Hindlimb muscle (tissue), 1 donor: Measurements from ENCODE around the gene TMPRSS4. TPM values are rescaled to one million over a fixed set of nuclear protein-coding genes. Genes with fewer than 3 reads are reported as not detected.
"Not testable (repeated sequence)": the region's sequence is repeated elsewhere in the genome, so short reads cannot be mapped to it uniquely, and the experiment has no call there.

Experiments
- DNase-seq: peaks from one replicate; pipeline ENCODE4 v3.0.0-alpha.2; 2013
- polyA plus RNA-seq: library from polyadenylated mRNA; unstranded; fragments of 120-200 nt; gene quantifications from one replicate; pipeline ENCODE4 v1.2.1, GENCODE V29; 2013; ENCODE audit not compliant: insufficient read length

Gene TMPRSS4
- polyA plus RNA-seq, 1 donor, result 0.08 TPM

DNA sequence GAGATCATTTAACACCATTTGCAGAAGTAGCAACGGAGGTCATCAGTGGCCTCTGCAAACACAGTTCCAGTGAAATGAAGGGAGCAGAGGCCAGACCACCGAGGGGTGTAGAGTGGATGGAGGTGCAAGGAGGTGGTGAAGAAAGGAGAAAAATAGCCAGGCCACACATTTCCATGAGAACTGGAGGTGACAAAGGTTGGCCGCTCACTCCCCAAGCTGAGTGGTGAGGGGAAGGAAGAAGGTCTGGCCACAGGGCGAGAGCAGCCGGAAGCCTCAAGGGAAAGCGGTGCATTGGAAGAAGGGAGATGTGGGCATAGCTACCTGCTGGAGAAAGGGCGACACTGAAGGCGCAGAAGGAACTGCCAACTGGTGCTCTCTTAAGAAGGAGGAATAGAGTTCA lies 20.1 kb upstream of the TMPRSS4 start:
- DNase-seq, result no peak

DNA sequence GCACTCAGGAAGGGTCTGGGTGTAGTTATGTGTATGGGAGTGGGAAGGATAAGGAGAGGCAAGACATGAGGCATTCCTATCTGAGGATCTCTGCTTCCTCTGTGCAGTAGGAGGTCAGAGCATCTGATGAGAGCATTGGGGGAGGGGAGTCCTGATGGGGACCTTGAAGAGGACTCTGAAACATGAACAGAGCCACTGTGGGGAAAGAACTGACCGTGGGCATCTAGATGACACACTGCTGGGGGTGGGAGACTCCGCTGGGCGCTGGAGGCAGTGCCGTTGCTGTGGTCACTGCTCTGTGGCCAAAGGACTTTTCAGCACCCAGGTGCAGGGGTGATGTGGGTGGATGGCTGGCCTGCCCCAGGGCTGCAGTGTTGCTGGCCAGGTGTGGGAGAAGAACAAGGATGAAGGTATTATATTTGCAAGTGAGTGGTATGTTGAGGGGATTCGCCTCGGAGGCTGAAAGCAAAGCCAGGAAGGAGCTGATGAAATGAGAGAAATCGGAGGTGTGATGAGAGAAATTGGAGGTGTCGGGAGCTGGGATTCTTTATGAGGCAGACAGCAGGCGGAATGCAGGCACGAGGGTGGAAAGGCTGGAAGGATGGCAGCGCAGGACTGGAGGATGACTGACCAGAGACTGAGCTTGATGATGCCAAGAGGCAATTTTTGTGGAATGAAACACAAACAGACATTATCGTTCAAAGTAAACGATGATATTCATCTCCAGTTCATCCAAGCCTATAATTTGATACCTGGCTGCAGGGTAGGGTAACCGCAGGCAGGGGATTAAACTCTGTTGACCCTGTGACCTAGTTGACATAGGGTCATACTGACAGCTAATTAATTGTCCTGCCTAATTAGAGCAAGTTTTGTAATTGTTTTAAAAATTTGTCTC lies 19.4 kb upstream of the TMPRSS4 start:
- DNase-seq, result no peak

DNA sequence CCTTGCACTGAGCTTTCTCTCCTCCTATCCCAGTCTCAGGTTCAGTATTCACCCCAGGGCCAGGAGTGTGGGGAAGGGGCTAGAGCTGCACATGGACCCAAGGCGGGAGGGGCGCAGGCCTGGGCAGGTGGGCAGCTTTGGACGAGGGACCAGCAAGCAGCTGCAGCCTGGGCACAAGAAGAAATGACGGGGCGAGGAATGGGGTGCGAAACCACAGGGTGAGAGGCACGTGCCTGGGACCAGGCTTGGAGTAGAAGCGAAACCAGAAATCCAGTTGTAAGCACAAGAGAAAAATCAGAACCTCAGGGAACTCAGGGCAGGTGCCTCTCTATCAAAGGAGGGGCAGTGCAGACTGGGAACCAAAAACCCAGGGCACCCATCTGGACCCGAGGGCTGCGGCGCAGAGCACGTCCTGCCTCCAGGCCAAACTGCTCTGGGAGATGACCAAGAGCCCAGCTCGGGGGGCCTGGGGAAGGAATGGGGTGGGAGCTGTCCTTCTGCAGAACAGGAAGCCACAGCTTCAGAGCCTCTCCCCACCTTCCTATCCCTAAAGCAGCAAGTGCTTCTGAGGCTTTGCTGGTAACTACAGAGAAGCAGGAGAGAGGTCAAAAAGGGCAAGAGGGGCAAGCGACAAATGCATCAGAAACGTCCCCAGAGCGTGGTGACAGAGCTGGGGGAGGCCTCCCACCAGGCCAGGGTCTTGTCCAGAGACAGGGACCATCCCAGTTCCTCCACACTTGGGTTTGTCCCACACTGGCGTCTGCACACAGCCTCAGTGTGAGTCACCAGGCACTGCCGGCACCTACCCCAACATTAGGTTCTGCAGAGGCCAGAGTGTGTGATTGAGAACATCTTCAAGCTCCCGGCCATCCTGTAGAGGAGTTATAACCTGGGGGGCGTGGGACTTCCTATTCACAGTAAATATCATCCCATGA lies 18.3 kb upstream of the TMPRSS4 start:
- DNase-seq, result no peak

DNA sequence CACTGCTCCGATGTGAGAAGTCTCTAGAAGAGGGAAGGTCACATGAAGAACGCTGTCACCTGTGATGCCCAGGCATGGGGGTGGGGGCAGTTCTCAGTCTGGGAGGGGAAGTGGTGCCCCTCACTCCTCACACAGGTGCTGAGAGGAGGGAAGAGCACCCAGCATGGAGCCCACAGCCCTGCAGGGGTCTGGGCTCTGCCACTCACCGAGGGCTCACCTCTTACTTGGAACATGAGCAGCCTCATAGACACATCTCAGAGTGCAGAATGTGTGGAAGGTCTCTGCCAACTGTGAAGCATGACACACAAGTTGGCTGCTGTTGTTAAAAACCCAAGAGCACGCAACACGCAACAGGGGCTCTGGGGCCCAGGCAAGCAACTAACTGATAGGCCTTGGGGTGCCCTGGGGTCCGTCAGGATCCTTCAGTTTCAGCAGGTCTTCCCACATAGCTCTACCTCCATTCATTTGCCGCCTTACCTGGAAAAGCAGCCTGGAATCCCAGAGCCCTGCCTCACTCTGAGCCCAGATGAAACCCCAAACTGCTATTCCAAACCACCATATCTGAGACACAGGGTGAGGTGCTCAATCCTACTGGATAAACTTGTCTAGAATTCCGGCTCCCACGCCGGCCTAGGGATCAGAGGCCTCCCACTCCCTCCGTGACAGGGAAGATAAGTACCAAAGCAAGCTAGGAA lies 17.5 kb upstream of the TMPRSS4 start:
- no peak for DNase-seq

DNA sequence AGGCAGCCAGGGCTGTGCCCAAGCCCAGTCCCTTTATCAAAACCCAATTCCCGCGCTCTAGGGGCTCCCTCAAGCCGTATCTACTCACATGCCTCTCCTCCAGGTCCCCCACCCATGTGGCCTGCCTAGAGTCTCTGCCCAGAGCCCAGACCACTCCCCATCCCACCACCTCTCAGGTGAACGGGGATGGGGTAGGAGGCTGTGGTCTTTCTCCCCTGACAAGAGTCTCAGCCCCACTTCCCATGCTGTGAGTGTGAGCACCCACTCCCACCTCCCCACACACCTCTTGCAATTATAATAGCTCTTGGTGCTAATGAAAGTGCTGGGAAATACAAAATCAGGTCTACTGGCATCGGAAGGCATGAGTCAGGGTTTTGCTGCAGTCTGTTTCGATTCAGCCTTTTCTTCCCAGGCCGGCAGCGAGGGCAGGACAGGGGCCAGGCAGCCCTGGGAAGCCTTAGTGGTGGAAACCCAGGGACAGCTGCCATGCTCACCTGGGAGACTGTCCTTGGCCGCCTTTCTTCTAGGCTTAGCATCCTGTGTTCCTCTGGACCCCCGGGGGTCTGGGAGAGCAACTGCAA lies 16.7 kb upstream of the TMPRSS4 start:
- DNase-seq, result no peak

DNA sequence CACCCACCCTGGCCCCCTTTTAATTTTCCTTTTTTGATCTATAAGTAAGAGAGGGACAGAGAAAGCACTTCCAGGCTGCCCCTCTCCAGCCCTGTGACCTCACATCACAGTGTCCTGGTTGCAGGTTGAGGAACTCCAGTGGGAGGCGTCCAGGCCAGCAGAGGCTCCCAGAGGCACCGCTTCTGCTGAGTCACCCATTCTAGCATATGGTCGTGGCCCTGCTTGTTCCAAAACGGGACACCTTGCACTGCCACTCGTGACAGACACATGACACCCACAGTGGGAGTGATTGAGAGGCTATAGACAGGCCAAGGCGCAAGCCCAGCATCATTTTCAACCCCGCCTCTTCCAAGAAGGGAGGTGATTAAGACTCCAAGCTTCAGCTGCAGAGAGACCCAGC lies 16.0 kb upstream of the TMPRSS4 start:
- DNase-seq, result no peak

DNA sequence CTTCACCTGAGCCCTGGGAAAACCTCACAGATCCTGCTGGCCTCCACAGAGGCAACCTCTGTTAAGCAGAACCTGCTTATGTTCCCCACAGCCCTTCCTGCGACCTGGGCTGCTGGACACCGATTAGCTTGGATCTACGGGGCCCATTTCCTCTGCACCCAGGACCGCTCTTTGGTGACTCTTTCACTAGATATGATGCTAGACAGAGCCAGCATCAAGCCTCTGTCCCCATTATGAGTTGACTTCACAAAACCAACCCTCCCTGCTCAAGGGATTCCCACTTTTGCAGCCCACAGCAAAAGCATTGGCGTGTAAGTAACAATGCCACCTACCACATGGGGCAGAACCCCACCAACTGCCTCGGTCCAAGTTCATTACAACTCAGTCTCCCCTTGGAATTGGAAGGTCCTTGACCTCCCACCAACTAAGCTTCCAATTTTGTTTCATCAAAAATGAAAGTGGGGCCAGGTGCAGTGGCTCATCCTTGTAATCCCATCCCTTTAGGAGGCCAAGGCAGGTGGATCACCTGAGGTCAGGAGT lies 15.2 kb upstream of the TMPRSS4 start:
- no peak for DNase-seq

DNA sequence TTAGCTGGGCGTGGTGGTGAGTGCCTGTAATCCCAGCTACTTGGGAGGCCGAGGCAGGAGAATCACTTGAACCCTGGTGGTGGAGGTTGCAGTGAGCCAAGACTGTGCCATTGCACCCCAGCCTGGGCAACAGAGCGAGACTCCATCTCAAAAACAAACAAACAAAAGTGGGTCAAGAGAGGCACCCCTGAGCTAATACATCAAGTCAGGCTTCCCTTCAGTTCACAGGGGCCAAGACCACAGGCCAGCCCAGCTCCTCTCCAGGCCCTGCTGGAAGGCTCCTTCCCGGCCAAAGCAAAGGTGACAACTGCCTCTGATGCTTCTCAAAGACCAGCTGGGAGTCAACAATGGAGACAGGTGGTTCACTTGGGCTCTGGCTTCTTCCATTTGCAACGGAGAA lies 14.7 kb upstream of the TMPRSS4 start:
- DNase-seq, result not testable (repeated sequence)

DNA sequence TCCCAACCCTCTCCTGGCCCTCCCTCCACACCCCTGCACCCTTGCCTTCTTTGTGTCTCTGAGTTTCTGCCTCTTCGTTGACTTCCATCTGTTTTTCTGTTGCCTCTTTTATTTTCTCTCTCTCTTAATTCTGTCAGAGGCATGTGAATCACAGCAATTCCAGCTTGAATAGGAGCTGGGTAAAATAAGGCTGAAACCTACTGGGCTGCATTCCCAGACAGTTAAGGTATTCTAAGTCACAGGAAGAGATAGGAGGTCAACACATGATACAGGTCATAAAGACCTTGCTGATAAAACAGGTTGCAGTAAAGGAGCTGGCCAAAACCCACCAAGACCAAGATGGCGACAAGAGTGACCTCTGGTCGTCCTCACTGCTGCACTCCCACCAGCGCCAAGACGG lies 14.2 kb upstream of the TMPRSS4 start:
- DNase-seq, result not testable (repeated sequence)

DNA sequence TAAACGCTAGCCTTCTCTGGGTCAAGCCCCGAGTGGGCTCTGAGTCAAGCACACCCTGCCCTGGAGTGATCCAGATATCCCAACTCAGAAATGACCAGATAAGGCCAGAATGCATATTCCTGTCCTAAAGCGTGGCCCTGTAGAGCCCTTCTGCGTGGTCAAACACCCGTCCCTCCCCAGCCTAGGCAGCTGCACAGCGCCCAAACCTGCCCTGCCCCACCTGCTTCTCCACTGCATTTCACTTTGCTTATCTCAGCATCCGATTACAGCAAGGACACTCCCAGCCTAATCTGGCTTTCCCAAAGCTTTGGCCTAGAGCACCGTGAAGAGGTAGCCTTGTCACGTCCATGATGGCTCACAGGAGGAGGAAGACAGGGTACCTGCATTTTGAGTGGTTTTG lies 11.9 kb upstream of the TMPRSS4 start:
- DNase-seq, result no peak

DNA sequence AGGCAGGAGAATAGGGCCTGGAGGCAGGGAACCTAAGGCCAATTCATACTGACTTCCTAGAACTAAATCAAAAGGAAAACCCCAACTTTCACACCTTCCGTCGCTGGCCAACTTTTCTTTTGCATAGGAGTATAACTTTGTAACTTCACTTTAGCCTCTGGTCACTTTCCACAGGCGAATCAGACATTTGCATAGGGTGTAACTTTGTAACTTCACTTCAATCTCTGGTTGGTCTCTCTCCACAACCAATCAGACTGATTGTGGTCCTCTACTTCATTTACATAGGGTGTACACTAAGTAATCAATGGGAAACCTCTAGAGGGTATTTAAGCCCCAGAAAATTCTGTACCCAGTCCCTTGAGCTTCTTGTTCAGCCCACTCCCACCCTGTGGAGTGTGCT lies 11.5 kb upstream of the TMPRSS4 start:
- DNase-seq, result no peak

DNA sequence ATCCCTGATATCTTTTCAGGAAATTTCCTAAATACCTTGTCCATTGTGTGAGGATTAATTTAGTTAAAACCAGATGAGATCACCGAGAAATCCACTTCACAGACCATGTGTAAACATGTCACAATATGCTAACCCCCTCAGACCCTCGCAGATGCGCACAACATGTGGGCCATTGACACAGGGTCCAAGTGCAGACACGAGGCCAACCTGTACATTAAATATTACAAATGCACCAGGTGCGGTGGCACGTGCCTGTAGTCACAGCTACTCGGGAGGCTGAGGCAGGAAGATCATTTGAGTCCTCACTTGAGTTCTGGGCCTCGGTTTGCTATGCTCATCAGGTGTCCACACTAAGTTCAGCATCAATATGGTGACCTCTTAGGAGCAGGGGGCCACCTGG lies 9.9 kb upstream of the TMPRSS4 start:
- no peak for DNase-seq

DNA sequence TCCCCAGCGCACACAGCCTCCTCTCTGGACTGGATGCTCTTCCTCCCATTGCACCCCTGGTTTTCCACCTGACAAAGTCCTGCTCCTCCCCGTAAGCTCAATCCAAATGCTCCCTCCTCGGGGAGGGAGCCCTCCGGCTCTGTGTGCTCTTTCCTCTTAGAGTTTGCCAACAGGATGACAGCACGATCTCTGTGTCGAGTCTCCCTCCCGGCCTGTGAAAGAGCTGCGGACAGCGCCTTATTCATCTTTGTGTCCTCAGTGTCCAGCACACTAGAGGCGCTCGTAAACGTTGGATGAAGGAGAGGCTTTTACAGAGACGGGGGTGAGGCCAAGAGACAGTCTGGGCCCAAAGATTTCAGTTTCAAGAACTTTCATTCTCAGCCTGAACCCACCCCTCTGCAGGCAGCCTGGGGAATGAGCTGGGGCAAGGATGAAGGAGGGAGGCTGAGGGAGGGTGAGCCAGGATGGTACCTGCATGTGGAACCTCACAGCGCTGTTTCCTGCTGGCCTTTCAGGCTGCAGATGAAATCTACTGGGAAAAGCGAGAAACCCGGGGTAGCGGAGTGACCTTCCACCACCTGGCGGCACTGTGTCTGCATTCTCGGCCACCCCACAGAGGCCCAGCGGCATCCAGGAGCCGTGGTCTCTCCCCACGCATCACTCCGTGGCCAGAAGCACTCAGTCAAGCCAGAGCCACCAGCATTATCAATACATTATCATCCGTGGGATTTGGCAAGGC lies 8.5 kb upstream of the TMPRSS4 start:
- DNase-seq, result no peak

DNA sequence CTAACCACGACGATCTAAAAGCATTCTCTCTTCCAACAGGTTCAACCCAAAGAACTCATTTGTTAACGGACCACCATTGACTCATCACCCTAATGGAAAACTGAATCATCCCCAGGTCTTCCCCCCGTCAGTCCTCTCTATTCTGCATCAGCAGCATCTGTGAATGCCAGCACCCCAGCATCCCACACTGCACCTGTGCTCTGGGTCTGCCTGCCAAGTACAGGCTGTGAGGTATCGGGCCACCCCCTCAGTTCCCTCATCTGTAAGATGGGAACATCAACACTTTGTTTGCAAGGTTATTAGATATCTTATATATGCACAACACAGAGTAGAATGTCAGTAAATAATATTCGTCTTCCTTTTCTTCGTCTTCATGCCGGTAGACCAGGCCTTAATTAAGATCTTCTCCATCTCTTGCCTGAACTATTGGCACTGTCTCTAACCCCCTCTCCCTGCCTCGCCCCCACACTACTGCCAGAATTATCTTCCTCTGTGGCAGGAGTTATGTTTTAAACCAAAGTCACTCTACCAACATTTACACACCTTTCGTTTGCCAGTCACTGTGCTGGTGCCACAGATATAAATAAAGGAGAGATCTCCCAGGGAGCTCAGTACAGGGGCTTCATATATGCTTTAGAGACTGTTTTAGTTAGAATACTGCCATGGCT lies 7.8 kb upstream of the TMPRSS4 start:
- no peak for DNase-seq

DNA sequence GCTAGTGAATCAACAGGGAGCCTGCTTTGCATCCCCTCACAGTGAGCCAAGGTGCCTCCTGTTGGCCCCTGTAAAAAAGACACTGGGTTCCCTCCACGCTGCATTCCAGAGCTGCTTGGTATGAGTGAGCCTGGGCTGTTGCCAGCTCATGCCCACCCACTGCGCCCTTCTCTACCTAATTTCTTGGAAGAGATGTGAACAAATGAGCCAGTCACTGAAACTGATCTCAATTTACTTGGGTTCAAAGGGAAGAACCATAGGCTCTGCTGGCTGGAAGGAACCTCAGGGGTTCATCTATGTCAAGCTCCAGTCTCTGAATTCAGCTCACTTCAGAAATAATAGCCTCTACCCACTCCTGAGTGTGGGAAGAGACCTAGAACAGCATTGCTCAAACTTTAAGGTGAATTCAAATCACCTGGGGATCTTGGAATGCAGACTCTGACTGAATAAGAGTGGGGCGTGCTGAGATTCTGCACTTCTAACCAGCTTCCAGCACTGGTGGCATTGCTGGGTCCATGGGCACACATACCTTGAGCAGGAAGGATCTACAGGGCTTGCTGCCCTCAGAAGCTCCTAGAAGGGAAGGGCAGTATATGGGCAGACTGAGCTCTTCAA lies 5.4 kb upstream of the TMPRSS4 start:
- DNase-seq, result no peak

DNA sequence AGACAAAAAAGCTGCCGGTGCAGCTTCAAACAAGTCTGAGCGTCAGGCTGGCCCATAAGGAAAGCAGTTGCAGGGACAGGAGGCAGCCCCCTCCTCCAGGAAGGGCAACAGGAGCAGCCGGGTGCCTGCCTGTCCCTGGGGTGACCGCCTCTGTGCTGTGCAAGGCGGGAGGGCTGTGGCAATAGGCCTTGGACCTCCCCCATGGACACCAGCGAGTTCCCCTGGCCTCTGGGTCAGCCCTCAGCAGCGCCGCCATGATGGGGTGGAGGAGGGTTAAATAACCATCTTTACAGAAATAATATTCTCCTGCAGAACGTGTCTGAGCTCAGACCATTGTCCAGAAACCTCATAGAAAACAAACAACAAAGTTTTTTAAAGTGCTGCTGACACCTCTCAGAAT lies 3.3 kb upstream of the TMPRSS4 start:
- DNase-seq, result no peak

DNA sequence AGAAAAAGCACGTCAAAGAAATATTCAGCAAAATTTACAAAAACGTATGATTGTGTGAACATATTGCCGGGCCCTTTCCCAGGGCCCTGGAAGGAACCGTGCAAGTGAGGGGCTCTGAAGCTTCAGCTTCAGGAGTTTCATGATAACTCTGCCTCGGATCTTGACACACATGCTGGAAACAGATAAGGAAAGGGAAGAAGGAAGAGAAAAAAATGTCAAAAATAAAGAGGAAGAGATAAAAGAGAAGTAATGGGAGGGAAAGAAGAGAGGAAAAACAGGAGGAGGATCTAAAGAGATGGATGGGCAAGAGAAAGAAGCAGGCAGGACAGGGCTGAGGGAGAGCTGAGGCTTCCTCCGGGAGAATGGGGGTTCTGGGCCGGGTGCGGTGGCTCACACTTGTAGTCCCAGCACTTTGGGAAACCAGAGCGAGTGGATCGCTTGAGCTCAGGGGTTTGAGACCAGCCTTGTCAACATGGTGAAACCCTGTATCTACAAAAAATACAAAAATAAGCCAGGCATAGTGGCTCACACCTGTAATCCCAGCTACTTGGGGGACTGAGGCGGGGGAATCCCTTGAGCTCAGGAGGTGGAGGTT lies 2.7 kb upstream of the TMPRSS4 start:
- DNase-seq, result no peak

DNA sequence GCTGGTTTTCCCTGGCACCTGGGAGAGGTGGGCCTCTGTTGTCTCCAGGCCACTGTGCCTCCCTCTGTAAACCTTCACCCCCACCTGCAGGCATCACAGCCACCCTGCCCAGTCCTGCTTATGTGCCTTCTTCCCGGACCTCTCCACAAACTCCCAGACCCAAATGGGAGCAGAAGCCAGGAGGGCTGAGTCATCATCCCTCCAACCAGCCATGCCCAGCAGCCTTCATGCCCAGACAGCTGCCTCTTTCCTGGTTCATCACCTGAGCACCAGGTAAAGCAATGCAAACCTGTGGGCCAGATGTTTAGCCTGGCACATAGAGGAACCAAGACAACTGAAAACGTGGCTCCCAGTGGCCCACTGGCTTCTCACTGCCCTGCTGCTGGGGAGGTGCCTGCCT lies 2.1 kb upstream of the TMPRSS4 start:
- DNase-seq, result no peak

DNA sequence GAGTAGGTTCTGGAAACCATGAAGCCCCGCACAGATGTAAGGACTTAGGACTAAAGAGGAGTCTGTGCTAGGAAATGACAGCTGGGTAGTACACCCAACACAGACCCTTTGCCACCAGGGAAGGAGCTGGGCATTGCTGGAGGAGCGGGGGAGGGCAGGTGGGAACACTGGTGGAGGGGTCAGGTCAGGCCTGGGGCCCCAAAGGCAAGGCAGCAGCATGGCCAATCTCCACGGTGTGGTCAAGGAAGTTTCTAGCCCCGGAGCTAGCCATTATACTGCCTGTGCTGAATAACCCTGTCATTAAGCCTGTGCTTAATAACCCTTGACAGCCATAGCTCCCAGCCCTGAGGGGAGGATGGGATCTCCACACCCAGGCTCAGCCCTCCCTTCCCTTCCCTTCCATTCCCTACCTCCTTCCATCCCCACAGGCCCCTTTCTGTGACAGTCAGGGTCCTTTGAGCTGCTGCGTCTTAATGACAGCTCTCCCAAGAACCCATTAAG lies 2.1 kb downstream of the TMPRSS4 start:
- DNase-seq, result no peak

DNA sequence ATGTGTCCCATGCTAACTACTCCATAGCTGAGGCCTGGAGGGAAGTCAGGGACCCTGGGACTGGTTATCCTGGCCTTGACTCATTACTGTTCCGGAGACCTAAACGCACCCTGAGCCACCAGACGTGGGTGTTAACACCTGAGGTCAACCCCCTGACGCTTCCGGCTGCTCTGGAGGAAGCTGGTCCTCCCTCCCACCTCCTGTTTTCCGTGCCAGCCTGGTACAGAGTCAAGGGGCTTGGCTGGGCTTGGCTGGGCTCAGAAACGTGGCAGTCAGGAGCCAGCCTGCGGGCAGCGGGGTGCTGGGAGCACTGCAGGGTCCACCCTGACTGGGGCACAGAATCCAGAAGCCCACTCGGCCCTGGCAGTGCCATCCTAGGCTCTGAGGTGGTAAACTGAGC lies 2.6 kb downstream of the TMPRSS4 start:
- no peak for DNase-seq
